Subcutaneous adipose tissue (tissue), 4 donors: ENCODE measurements around the gene NUP35. TPM values are rescaled to one million over a fixed set of nuclear protein-coding genes. Genes with fewer than 3 reads are reported as not detected.

Experiments used
- total RNA-seq, 4 donors: library from RNA; depleted of rRNA; stranded (reverse); fragments of >200 nt; gene quantifications; one replicate each; pipeline ENCODE4 v1.1.0, GENCODE V29; 2016
- TF ChIP-seq, protein P1 (sequence below): fragments of 450-650 bp; IDR thresholded peaks from one replicate; pipeline ENCODE4 v1.5.1; 2016; ENCODE audit warnings: low read depth, mild to moderate bottlenecking, control low read depth, antibody characterized with exemption, moderate library complexity

The NUP35 gene
- total RNA-seq, 4 donors from 2014 or later, result 5.8 to 21.5 (median 10.9) TPM

GRCh38 chr2:183166210-183166609 lies 42.0 kb downstream of the NUP35 start:
- TF ChIP-seq, protein P1, sequence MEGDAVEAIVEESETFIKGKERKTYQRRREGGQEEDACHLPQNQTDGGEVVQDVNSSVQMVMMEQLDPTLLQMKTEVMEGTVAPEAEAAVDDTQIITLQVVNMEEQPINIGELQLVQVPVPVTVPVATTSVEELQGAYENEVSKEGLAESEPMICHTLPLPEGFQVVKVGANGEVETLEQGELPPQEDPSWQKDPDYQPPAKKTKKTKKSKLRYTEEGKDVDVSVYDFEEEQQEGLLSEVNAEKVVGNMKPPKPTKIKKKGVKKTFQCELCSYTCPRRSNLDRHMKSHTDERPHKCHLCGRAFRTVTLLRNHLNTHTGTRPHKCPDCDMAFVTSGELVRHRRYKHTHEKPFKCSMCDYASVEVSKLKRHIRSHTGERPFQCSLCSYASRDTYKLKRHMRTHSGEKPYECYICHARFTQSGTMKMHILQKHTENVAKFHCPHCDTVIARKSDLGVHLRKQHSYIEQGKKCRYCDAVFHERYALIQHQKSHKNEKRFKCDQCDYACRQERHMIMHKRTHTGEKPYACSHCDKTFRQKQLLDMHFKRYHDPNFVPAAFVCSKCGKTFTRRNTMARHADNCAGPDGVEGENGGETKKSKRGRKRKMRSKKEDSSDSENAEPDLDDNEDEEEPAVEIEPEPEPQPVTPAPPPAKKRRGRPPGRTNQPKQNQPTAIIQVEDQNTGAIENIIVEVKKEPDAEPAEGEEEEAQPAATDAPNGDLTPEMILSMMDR, result no peak

DNA sequence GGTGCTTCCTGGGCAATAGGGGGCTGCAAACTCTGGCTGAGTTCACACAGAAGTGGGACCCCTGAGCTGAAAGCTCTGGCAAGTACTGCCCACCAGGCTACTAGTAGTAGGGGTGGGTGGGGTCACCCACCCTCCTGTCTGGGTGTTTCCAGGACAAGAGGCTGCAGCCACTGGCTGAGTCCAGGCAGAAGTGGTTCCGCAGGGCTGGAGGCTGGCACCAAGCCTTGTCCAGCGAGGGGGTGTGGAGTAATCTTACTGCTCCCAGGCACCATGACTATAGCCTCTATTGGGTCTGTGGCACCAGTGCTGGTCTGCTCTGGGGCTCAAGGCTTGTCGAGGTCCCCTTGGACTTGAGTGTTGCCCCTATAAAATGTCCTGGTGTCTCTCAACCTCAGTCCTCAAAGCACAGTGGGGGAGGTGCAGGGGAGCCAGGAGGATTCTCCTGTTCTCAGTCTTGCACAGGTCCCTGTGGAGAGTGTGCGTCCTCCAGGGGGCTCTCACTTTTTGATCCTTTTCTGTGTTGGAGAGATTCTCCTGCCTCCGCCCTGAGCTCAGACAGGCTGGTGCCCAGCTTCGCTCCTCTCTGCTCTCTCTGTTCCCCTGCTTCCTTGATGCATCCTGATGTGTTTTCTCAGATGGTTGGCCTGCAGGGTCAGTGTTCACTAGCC lies 48.1 kb downstream of the NUP35 start:
- TF ChIP-seq, protein P1, result no peak

GRCh38 chr2:183179156-183179555 lies 54.9 kb downstream of the NUP35 start:
- TF ChIP-seq, protein P1, result no peak

DNA sequence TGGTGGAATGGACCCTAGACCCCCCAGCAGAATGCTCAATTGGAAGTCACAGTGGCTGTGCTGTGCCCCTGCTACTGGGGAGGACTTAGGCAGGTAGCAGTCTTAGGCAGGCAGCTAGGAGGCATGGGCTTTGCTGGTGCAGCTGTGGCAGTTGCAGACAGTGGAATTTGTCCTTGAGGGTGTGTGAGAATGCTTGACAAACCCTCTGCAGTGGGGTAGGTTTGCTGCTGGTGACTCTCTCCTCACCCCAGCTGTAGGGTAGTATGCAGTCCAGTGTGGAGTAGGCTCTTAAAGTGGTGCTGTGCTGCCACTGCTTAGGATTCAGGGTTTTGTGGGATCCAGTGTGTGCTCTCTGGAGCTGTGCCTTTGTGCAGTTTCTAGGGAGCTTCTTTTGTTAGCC lies 61.3 kb downstream of the NUP35 start:
- TF ChIP-seq, protein P1, result no peak

DNA sequence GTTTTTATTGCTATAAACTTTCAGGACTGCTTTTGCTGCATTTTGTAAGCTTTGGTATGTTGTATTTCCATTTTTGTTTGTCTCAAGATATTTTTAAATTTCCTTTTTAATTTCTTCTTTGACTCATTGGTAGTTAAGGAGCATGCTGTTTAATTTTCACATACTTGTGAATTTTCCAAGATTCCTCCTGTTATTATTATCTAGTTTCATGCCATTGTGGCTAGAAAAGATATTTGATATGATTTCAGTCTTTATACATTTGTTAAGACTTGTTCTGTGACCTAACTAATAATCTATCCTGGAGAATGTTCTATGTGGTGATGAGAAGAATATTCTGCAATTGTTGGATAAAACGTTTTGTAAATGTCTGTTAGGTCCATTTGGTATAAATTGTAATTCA lies 62.1 kb downstream of the NUP35 start:
- TF ChIP-seq, protein P1, result no peak

DNA sequence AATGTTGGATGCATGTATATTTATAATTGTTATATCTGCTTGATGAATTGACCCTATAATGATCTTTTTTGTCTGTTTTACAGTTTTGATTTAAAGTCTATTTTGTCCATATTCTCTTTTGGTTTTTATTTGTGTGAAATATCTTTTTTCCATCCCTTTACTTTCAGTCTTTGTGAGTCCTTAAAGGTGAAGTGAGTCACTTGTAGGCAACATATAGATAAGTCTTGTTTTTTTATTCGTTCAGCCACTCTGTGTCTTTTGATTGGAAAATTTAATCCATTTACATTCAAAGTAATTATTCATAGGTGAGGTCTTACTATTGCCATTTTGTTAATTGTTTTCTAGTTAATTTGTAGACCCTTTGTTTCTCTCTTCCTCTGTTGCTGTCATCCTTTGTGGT lies 62.5 kb downstream of the NUP35 start:
- TF ChIP-seq, protein P1, result no peak

GRCh38 chr2:183192343-183192742 lies 68.1 kb downstream of the NUP35 start:
- TF ChIP-seq, protein P1, result no peak
